ENCODE results near the gene MYBBP1A. TPM values are rescaled to one million over a fixed set of nuclear protein-coding genes. Genes with fewer than 3 reads are reported as not detected.

MYBBP1A gene
- total RNA-seq, 3 donors from 2014 or later, result 261 to 278 (median 263) TPM

DNA sequence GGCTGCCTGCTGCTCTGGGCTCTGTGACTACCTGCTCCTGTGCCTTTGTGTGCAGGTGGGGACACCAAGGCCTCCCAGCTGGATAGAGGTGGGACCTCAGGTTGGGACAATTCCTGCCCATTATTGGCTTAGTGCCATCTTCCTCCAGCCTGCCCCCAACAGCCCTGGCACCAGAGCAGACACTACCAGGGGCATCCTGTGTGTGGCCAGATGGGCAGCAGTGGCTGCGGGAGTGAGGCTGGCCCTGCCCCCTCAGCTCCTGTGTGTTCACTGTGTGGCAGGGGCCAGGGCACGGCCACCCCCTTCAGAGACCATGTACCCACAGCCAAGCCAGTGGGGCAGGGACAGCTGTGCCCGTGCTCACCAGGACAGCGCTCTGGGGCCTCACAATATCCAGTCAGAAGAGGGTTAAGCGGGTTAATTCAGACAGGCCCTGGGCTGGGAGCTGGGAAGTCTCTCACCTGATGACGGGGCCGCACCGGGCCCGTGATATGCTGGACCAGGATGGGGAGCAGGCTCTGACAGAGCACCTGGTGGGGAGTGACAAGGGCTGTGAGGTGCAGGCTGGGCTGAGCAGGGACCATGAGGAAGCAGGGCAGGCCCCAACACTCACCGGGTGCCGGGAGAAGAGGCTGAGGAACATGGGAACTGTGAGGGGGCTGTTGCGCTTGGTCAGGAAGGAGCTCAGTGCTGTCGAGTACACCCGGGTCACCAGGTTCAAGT lies 13.0 kb downstream of the MYBBP1A start:
- DNase-seq (no peak), ATAC-seq (no peak)
- Mint-ChIP-seq H3K27me3 (ENCODE audit: low read depth) (no peaks in the 10 kb centered on the region), H3K4me1 (ENCODE audit: low read depth) (no peaks in the 10 kb centered on the region), H3K9me3 (no peaks in the 10 kb centered on the region), H3K36me3 (ENCODE audit: insufficient read depth) (peaks cover 24% of the 10 kb centered on the region), H3K4me3 (no peak overlapping the region)

DNA sequence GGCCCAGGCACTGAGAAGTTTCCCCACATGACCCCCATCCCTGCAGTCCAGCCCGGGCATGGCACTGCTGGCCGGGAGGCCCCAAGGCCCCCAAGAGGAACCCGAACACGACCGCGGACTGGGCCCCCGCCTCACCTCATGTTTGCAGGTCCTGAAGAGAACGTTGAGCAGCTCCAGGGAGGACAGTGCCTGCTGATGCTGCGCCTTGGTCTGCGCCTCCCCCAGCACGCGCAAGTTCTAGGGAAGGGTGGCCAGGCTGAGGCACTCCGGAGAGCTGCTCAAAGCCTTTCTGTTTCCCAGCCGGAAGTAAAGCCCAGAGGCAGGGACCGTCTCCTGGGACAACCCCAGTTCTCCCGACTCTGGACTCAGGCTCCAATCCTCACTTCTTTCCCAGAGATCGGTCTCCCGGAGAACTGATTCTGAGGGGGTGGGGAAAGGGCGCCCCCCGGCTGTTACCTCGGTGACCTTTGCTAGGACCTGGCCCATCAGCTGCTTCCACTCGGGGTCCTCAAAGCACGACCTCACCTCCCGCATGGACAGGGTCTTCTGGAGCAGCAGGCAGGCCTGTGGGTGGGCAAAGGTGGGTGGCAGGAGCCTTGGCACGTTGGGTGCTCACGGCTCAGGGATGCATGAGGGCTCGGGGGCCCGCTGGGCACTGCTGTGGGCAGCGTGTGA lies 13.7 kb downstream of the MYBBP1A start:
- no peak for DNase-seq
- Mint-ChIP-seq H3K4me3 (no peak overlapping the region), H3K4me1 (ENCODE audit: low read depth) (no peaks in the 10 kb centered on the region), H3K27me3 (ENCODE audit: low read depth) (no peaks in the 10 kb centered on the region), H3K36me3 (ENCODE audit: insufficient read depth) (peaks cover 20% of the 10 kb centered on the region), H3K9me3 (no peaks in the 10 kb centered on the region)
- no peak for ATAC-seq

DNA sequence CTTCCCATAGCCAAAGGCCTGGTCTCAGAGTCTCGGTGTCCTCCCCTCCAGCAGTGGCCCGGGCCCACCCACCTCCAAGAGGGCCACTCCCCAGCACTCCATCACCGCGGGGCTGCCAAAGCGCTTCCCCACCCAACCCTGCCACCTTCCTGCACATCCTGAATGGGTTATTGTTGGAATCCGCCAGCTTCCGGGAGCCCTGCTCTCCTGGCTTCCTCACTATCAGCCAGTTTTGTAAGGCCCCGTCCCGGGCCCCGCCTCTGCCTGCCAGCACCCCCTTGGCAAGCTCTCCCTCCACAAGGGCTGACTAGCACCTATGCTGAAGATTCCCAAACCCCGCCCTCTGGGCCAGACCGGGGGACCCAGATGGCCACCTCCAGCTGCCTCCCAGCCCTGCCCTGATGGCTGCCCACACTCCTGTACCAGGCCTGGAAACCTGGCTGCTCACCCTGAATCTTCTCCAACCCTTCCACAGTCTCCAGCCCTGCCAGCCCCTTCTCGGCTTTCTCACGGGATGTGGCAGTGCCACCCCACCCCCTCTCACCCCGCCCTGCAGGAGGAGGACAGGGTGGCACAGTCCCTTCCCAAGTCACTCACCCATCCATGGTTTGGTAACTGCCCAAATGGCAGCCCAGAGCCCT lies 14.4 kb downstream of the MYBBP1A start:
- no peaks in the 10 kb centered on the region for H3K9me3 Mint-ChIP-seq
- DNase-seq (no peak), ATAC-seq (no peak)
- no peak overlapping the region for H3K4me3 Mint-ChIP-seq
- no peaks in the 10 kb centered on the region for H3K27me3 Mint-ChIP-seq (ENCODE audit: low read depth)
- H3K36me3 Mint-ChIP-seq (ENCODE audit: insufficient read depth), result peaks cover 17% of the 10 kb centered on the region
- H3K4me1 Mint-ChIP-seq (ENCODE audit: low read depth), result no peaks in the 10 kb centered on the region

DNA sequence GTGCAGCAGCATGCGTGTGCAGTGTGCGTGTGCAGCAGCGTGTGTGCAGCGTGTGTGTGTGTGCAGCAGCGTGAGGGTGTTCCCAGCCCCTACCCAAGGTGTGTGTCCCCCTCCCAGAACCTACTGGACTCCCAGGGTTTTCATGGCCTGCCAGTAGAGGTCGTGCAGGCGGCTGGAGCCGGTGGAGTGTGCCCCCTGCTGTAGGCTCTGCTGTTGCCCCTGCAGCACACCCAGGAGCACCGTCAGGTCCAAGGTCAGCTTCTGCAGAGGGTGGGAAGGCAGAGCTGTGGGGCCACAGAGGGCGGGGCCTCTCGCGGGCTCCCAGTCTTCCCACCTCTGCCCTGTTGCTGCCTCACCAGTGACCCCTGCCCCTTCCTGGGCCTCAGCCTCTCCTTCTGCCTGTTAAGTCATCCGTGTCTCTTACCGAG lies 14.9 kb downstream of the MYBBP1A start:
- peaks cover 17% of the 10 kb centered on the region for H3K36me3 Mint-ChIP-seq (ENCODE audit: insufficient read depth)
- DNase-seq (no peak), ATAC-seq (no peak)
- H3K4me3 Mint-ChIP-seq, result no peak overlapping the region
- H3K27me3 Mint-ChIP-seq (ENCODE audit: low read depth), result no peaks in the 10 kb centered on the region
- no peaks in the 10 kb centered on the region for H3K4me1 Mint-ChIP-seq (ENCODE audit: low read depth)
- no peaks in the 10 kb centered on the region for H3K9me3 Mint-ChIP-seq

DNA sequence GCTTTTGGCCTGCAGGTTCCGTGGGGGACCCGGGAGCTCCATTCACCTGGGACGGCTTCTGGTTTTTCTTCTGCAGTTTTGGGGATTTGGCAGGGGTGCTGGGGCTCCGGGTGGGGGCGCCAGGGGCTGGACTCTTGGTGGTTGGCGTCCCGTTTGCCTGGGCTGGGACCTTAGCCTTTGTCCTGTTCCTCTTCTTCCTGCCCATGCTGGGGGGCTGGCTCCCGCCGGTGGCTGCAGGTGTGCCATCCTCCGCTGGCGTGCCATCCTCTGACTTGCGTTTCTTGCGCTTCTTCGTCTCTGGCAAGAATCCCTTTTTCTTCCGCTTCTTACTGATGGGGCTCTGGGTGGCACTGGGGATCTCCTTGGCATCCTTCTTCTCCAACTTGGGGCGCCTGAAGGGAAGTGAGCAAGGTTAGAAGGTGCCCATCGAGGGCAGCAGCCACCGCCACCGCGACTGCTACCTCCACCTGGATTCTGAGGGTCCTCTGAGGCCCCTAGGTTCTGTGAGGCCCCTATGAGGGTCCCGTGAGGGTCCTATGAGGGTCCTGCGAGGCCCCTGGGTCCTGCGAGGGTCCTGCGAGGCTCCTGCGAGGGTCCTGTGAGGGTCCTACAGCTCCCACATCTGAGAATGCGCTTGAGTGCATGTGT lies 15.5 kb downstream of the MYBBP1A start:
- ATAC-seq (no peak), DNase-seq (no peak)
- Mint-ChIP-seq H3K9me3 (no peaks in the 10 kb centered on the region), H3K4me3 (no peak overlapping the region), H3K27me3 (ENCODE audit: low read depth) (no peaks in the 10 kb centered on the region), H3K4me1 (ENCODE audit: low read depth) (no peaks in the 10 kb centered on the region), H3K36me3 (ENCODE audit: insufficient read depth) (peaks cover 17% of the 10 kb centered on the region)

DNA sequence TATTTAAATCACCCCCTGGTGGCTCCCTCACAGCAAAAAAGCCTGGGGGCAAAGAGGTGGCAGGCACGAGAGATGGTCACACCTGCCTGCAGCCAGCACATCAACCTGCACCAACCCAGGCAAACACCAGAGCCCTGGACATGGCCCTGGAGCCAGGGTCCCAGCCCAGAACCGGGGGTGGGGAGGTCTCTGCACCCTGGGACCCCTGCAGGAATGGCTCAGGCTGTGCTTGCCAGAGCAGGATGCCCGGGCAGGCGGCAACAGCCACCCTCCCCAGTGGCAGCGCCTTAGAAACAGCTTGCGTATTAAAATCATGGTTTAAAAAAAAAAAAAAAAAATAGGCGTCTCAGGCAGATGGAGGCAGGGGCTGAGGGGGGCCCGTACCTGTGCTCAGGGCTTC lies 16.2 kb downstream of the MYBBP1A start:
- Mint-ChIP-seq H3K36me3 (ENCODE audit: insufficient read depth) (peaks cover 16% of the 10 kb centered on the region), H3K4me3 (no peak overlapping the region), H3K4me1 (ENCODE audit: low read depth) (no peaks in the 10 kb centered on the region), H3K27me3 (ENCODE audit: low read depth) (no peaks in the 10 kb centered on the region), H3K9me3 (no peaks in the 10 kb centered on the region)
- ATAC-seq, result no peak
- DNase-seq, result no peak

DNA sequence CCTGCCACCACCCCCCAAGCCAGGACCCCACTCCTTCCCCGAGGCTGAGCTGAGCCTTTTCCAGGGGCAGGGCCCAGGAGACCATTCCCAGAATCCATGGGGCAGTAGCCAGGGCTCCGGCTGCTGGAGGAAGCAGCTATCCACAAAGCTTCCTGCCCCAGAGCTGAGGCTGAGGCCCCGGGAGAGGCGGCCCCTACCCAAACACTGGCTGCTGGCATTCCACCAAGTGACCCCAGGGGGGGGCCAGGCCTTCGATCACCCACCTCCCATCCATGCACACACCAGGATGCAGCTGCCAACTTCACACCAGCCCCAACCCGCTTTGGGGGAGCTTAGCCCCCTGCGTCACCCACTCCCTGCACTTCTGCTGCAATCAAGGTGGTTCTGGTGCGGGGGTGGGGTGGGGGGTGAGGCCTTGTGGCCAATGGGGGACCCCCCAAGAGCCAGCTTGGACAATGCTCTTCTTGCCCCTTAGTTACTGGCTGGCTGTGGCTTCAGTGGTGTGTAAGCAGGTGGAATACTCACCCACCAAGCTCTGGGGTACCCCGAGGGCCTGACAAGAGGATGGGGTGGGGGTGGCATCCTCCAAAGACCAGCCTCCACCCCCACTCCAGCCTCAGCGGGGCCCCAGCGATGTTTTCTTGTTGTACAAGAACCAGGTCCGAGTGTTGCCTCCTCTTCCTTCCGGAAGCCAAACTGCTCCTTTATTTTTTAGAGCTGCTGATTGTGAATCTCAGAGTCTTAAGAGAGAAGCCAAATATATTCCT lies 16.8 kb downstream of the MYBBP1A start:
- ATAC-seq, result no peak

DNA sequence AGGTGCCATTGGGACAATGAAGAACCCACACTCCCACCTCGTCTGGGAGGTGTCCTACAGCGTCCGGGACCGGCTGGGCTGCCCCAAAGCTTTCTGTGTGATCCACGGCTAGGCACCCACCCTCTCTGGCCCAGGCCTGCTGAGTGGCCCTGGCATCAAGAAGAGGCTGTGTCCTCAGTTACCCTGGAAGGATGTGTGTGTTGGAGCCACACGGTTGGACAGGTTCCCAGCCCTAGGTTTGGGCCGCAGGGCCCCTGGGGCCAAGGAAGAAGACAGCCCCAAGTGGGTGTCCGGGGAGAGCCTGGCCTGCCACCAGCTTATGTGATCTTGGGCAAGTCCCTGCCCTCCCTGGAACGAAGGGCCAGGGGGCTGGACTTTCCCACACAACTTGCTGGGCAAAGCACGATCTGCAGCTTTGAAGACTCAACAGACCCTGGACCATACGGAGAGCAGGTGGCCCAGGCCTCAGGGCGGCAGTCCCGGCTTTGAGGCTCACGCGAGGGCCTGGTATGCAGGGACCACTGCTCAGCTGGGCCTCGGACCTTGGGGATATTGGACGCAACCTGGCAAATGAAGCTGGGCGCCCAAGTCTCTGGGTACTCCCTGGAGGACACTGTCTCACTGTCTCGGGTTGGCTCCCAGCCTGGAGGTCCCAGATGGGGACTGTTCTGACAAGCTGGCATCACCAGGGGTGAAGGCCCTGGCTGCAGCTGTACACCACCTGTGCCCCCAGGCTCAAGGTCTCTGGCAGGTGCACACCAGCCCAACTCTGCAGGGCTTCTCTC lies 17.5 kb downstream of the MYBBP1A start:
- Mint-ChIP-seq H3K36me3 (ENCODE audit: insufficient read depth) (peaks cover 11% of the 10 kb centered on the region), H3K4me1 (ENCODE audit: low read depth) (no peaks in the 10 kb centered on the region), H3K4me3 (no peak overlapping the region), H3K27me3 (ENCODE audit: low read depth) (peaks cover 2% of the 10 kb centered on the region), H3K9me3 (no peaks in the 10 kb centered on the region)
- DNase-seq (no peak), ATAC-seq (no peak)

More for the DNA sequence above, 16.8 kb downstream of the MYBBP1A start:
- Mint-ChIP-seq H3K27me3 (ENCODE audit: low read depth) (peaks cover under 1% of the 10 kb centered on the region), H3K4me3 (no peak overlapping the region), H3K4me1 (ENCODE audit: low read depth) (no peaks in the 10 kb centered on the region), H3K9me3 (no peaks in the 10 kb centered on the region), H3K36me3 (ENCODE audit: insufficient read depth) (peaks cover 11% of the 10 kb centered on the region)
- no peak for DNase-seq

DNA sequence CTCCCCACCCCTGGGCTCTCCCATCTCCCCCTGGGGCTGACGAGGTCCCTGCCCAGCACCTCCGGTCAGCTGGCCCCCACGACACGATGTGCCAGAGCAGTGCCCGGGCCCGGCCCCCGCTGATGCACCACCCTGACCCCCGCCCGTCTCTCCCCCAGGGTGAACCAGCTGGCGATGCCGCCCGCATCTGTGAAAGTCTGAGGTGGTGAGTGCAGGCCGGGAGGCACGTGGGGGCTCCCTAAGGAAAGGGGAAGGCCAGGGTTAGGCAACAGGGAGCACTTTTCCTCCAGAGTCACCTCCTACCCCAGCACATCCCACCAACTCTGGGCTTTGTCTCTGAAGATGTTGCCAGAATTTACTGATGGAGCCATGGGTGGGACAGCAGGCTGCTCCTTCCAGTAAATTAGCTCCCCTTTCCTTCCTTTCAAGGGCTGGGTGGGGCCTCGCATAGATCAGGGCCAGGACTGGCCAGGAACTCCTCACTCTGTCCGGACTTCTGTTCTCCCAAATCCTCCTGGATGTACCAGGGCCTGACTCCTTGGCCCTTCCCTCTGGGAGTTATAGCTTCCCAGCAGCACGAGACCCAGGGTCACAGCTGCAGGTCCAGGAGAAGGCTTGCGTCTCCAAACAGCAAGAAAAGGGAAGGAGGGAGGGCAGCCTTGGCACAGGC lies 18.3 kb downstream of the MYBBP1A start:
- DNase-seq (no peak), ATAC-seq (no peak)
- Mint-ChIP-seq H3K9me3 (no peaks in the 10 kb centered on the region), H3K36me3 (ENCODE audit: insufficient read depth) (peaks cover 5% of the 10 kb centered on the region), H3K4me1 (ENCODE audit: low read depth) (no peaks in the 10 kb centered on the region), H3K27me3 (ENCODE audit: low read depth) (peaks cover 6% of the 10 kb centered on the region), H3K4me3 (no peak overlapping the region)

DNA sequence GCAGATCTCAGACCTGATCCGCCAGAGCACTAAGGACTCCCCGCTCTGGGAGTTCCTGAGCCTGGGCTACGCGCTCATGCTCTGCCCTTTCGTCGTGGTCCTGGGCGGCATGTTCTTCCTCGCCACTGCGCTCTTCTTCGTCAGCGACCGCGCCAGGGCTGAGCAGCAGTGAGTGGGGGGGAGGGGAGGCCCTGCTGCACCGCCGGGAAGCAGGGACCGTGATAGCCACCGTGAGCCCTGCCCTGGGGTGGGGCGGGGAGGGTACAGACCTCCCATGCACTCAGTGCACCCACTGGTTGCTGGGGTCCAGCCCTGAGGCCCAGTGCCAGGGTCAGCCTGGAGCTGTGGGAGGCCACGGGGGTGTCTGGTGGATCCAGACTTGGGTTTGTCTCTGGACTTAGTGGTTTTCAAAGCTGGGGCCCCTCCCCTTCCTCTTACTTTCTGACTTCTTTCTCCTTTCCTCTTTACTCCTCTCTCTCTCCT lies 18.9 kb downstream of the MYBBP1A start:
- DNase-seq (no peak), ATAC-seq (no peak)
- Mint-ChIP-seq H3K4me3 (no peak overlapping the region), H3K36me3 (ENCODE audit: insufficient read depth) (peaks cover 3% of the 10 kb centered on the region), H3K27me3 (ENCODE audit: low read depth) (peaks cover 7% of the 10 kb centered on the region), H3K4me1 (ENCODE audit: low read depth) (no peaks in the 10 kb centered on the region), H3K9me3 (no peaks in the 10 kb centered on the region)

DNA sequence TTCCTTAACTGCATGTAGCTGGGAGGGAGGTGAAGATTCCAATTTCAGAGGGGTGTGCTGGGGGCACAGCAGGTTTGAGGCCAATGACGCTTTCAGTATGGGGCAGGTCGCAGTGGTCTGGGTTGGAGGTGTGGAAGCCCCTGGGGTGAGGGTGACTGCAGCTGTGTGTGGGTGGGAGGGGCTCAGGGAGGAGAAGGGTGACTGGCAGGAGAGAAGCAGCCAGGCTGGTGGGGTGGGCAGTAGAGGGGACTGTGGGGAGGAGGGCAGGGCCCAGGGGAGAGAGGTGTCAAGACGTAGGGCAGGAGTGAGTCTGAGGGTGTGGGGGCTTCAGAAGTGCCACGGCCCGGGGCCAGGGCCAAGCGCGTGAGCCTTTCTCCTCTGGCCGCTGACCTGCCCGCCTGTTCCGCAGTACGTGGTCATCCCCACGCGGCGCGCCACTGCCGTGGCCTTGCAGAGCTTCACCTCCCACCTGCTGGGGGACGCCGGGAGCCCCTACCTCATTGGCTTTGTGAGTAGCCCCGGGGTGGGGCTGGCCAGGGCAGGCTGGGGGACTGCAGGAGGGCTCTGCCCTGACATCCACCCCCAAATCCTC lies 19.4 kb downstream of the MYBBP1A start:
- Mint-ChIP-seq H3K36me3 (ENCODE audit: insufficient read depth) (peaks cover 3% of the 10 kb centered on the region), H3K27me3 (ENCODE audit: low read depth) (peaks cover 7% of the 10 kb centered on the region), H3K4me1 (ENCODE audit: low read depth) (no peaks in the 10 kb centered on the region)

DNA sequence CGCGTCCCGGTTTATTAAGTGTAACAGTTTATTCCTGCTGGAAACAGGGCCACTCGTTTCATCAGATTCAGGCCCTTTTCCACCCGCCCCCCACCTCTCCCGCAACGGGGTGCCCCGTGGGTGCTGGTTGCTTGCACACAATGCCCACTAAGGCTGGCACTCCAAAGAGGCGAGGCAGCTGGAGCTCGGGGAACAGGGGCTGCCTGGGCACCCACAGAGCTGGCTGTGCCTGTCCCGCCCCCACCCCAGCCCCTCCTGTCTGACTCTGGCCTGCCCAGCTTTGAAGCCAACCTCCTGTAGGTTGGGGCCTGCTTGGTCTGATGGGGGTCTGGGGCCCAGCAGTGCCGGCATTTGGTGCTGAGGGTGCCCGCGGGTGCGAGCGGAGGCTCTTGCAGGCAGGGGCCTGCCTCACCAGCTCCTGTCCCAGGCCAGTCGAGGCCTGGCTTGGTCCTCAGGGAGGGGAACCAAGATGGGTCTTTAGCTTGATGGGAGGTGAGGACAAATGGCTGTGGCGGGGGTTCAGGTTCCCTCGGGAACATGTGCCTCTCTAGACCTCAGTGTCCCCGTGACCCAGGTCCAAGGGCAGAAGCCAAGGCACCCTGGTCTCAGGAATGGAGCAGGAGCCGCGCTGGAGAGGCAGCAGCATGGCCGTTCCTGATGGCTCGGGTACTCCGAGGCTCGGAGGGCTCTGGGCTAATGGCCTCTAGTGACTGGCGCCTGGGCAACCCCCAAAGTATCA lies 20.1 kb downstream of the MYBBP1A start:
- Mint-ChIP-seq H3K4me3 (no peak overlapping the region), H3K4me1 (ENCODE audit: low read depth) (no peaks in the 10 kb centered on the region), H3K27me3 (ENCODE audit: low read depth) (peaks cover 7% of the 10 kb centered on the region), H3K9me3 (no peaks in the 10 kb centered on the region), H3K36me3 (ENCODE audit: insufficient read depth) (peaks cover 3% of the 10 kb centered on the region)
- no peak for DNase-seq
- ATAC-seq, result no peak

More for the DNA sequence above, 19.4 kb downstream of the MYBBP1A start:
- ATAC-seq (no peak), DNase-seq (no peak)
- no peaks in the 10 kb centered on the region for H3K9me3 Mint-ChIP-seq
- no peak overlapping the region for H3K4me3 Mint-ChIP-seq
